ENCODE results near the gene ATG13. TPM values are rescaled to one million over a fixed set of nuclear protein-coding genes. Genes with fewer than 3 reads are reported as not detected.
A peak's percentile ranks its signal among the peaks of the same experiment; 100 is the strongest.

ATG13 gene
- total and polyA plus RNA-seq, 7 donors, result 16.8 to 50.7 (median 32.7) TPM

DNA sequence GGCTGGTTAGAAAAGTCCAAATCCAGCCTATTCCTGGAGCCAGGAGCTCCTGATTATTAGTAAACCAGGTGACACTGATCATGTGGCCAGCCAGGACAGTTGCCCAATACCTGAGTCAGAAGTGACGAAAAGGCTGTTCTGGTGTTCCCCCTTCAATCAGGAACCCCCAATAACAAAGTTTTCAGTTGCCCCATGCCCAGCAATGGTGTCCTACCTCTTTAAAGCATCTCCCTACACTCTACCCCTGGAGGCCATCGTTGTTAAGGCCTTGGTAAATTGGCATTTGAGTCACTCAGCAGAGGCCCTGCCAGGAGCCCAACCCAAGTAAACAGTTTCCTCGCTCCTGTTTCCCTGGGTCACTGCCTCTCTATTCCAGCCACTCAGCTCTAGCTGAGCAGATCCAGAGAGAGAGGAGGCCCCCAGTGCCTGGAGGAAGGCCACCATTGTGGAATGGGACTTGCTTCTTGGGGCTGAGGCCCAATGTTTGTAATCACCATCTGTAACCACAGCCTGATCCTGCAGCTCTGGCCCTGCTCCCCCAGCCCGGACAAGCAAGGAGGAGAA lies 58.0 kb downstream of the ATG13 start:
- Histone ChIP-seq H3K36me3 (ENCODE audit: insufficient read depth in 1 of 2, low read depth in 1 of 2) (peaks cover 0 to 77% of the 10 kb centered on the region in 2 donors), H3K4me3 (no peak overlapping the region), H3K9me3 (no peaks in the 10 kb centered on the region), H3K27ac (peak overlapping the region; percentile 81), H3K4me1 (peaks cover 17% of the 10 kb centered on the region), H3K27me3 (ENCODE audit: insufficient read depth in 3 of 3, low read length in 2 of 3) (no peaks in the 10 kb centered on the region)
- intact Hi-C loops (cut with DNase I), result no loop called here
- 17 to 27% (median 18%) methylated on average over 4 of the region's 4 CpGs for WGBS, 3 donors
- ATAC-seq, result peak; percentile 72 to 83 (median 76)
- DNase-seq, result peak; percentile 69 to 86
- TF ChIP-seq, protein P1, sequence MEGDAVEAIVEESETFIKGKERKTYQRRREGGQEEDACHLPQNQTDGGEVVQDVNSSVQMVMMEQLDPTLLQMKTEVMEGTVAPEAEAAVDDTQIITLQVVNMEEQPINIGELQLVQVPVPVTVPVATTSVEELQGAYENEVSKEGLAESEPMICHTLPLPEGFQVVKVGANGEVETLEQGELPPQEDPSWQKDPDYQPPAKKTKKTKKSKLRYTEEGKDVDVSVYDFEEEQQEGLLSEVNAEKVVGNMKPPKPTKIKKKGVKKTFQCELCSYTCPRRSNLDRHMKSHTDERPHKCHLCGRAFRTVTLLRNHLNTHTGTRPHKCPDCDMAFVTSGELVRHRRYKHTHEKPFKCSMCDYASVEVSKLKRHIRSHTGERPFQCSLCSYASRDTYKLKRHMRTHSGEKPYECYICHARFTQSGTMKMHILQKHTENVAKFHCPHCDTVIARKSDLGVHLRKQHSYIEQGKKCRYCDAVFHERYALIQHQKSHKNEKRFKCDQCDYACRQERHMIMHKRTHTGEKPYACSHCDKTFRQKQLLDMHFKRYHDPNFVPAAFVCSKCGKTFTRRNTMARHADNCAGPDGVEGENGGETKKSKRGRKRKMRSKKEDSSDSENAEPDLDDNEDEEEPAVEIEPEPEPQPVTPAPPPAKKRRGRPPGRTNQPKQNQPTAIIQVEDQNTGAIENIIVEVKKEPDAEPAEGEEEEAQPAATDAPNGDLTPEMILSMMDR (IDR thresholded peaks at IDR 0.05), result no peak

DNA sequence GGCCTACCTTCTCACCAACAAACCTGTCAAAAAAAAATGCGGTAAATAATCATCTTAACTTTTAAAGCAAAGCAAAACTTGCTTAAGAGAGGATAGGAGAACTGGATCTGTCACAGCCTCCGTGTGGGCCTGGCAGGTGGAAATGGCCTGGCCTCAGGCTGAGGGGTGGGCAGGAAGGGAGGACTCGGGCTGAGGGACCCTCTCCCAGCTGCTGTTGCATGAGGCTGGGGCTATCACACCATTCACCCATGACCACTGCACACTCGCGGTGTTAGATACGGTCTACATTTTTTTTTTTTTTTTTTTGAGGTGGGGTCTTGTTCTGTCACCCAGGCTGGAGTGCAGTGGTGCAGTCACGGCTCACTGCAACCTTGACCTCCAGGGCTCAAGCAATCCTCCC lies 58.6 kb downstream of the ATG13 start:
- no peak for ATAC-seq
- DNase-seq, result no peak
- intact Hi-C loops (cut with DNase I), result no loop called here
- peak overlapping the region; percentile 81 for H3K27ac ChIP-seq
- H3K9me3 ChIP-seq, result no peaks in the 10 kb centered on the region
- H3K36me3 ChIP-seq (ENCODE audit: insufficient read depth in 1 of 2, low read depth in 1 of 2), result peaks cover 0 to 77% of the 10 kb centered on the region in 2 donors
- H3K4me3 ChIP-seq, result no peak overlapping the region
- H3K27me3 ChIP-seq (ENCODE audit: insufficient read depth in 3 of 3, low read length in 2 of 3), result no peaks in the 10 kb centered on the region
- 49 to 73% (median 68%) methylated on average over 7 of the region's 7 CpGs for WGBS, 3 donors
- H3K4me1 ChIP-seq, result peaks cover 17% of the 10 kb centered on the region
- TF ChIP-seq, protein P1 (IDR thresholded peaks at IDR 0.05), result no peak

DNA sequence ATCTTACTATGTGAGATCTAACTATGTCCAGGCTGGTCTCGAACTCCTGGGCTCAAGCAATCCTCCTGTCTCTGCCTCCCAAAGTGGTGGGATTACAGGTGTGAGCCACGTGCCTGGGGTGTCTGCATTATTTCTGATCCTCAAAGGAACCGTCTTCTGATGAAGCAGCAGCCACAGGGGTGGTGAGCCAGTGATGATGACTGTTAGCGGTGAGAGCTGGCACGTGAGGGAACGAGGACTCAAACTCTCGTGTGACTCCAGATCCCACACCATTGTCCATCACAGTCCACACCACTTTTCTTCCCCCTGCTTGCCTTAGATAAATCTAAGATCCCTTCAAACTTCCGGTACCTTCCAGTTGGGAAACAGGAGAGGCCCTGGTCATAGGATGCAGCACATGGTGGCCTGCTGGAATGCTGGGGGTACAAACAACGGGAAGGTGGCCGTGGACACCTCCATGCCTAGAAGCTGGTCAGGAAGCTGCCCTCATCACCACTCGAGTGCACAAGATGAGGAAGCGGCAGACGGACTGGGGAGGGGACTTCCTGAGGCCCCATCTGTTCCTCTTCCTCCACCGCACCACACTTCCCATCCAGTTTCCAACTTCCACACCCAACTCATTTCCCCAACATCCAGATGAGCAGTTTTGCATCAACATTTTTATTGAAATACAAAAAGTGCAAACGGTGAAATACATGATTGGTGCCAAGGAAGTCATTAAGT lies 59.2 kb downstream of the ATG13 start:
- Histone ChIP-seq H3K27me3 (ENCODE audit: insufficient read depth in 3 of 3, low read length in 2 of 3) (no peaks in the 10 kb centered on the region), H3K27ac (peak overlapping the region; percentile 81), H3K36me3 (ENCODE audit: insufficient read depth in 1 of 2, low read depth in 1 of 2) (peaks cover 0 to 77% of the 10 kb centered on the region in 2 donors), H3K9me3 (no peaks in the 10 kb centered on the region), H3K4me1 (peaks cover 17% of the 10 kb centered on the region), H3K4me3 (no peak overlapping the region)
- ATAC-seq, result no peak
- intact Hi-C loops (cut with DNase I), result no loop called here
- TF ChIP-seq, protein P1 (IDR thresholded peaks at IDR 0.05), result no peak
- 69 to 74% (median 70%) methylated on average over 15 of the region's 15 CpGs for WGBS, 3 donors
- DNase-seq, result no peak

DNA sequence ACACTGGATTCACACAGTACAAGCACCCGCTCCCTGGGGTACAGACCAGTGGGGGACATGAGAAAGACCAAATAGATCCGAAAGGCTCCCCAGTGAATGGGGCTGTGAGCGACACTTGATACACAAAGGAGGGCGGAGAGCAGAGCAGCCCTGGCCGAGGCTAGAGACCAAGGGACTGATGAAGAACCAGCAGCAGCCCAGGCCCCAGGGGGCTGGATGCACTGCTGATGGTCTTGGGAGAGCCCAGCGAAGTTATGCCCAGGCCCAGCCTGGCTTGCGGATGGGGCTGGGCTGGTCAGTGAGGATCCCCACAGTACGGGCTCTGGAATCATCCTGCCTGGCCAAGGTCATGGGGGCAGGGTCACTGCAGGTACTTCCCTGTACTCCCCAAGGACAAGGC lies 59.8 kb downstream of the ATG13 start:
- no peak overlapping the region for H3K4me3 ChIP-seq
- WGBS, 3 donors, result 73 to 81% (median 81%) methylated on average over 8 of the region's 8 CpGs
- ATAC-seq, result no peak
- intact Hi-C loops (cut with DNase I), result no loop called here
- DNase-seq, result no peak
- no peaks in the 10 kb centered on the region for H3K27me3 ChIP-seq (ENCODE audit: insufficient read depth in 3 of 3, low read length in 2 of 3)
- peaks cover 0 to 77% of the 10 kb centered on the region in 2 donors for H3K36me3 ChIP-seq (ENCODE audit: insufficient read depth in 1 of 2, low read depth in 1 of 2)
- peak overlapping the region; percentile 30 for H3K27ac ChIP-seq
- no peaks in the 10 kb centered on the region for H3K9me3 ChIP-seq
- TF ChIP-seq, protein P1 (IDR thresholded peaks at IDR 0.05), result no peak
- peaks cover 17% of the 10 kb centered on the region for H3K4me1 ChIP-seq
